GM12891 (cell line): ENCODE measurements around the gene SEMA5A.

Source experiments
- DNase-seq: peaks from one replicate; pipeline ENCODE4 v3.0.0; 2011; ENCODE audit warnings: low spot score; ENCODE audit not compliant: insufficient read length
- FAIRE-seq: peaks from 2 replicates; lab custom pipeline; 2011; peaks lifted over from hg19 to GRCh38; lab: Jason Lieb, UNC
- PAX5 ChIP-seq: IDR thresholded peaks from 2 replicates; pipeline ENCODE4 v1.6.1; 2011; ENCODE audit warnings: low read length, moderate library complexity, mild to moderate bottlenecking; ENCODE audit not compliant: insufficient read depth, severe bottlenecking
- POLR2A ChIP-seq: IDR thresholded peaks from 2 replicates; pipeline ENCODE4 v1.6.1; 2011; ENCODE audit warnings: low read depth, low read length, control low read depth
- POLR2AphosphoS5 ChIP-seq: IDR thresholded peaks from 2 replicates; pipeline ENCODE4 v1.6.1; 2011; ENCODE audit warnings: low read depth, low read length, control low read depth
- POU2F2 ChIP-seq: IDR thresholded peaks from 2 replicates; pipeline ENCODE4 v1.6.1; 2011; ENCODE audit warnings: low read depth, mild to moderate bottlenecking, control low read depth, low read length, moderate library complexity
- SPI1 ChIP-seq: IDR thresholded peaks from 2 replicates; pipeline ENCODE4 v1.6.1; 2011; ENCODE audit warnings: low read depth, low read length, control low read depth
- TAF1 ChIP-seq: IDR thresholded peaks from 2 replicates; pipeline ENCODE4 v1.6.1; 2011; ENCODE audit warnings: low read depth, low read length, control low read depth

The SEMA5A gene

GRCh38 chr5:9479990-9480389, 65.9 kb downstream of the SEMA5A start:
- DNase-seq (no peak), FAIRE-seq (no peak)
- TF ChIP-seq POLR2A (no peak), POU2F2 (no peak), SPI1 (no peak), TAF1 (no peak), POLR2AphosphoS5 (no peak), PAX5 (no peak)

- FAIRE-seq (no peak), DNase-seq (no peak)
- no peak for TF ChIP-seq SPI1
- no peak for TF ChIP-seq POU2F2
- no peak for TF ChIP-seq TAF1
- no peak for TF ChIP-seq PAX5
- no peak for TF ChIP-seq POLR2AphosphoS5
- TF ChIP-seq POLR2A, result no peak
These were observed 66.5 kb downstream of the SEMA5A start for GRCh38 chr5:9479361-9479760.

- DNase-seq, result no peak
- no peak for FAIRE-seq
- TF ChIP-seq SPI1, result no peak
- TF ChIP-seq POLR2AphosphoS5, result no peak
- no peak for TF ChIP-seq TAF1
- TF ChIP-seq POU2F2, result no peak
- no peak for TF ChIP-seq PAX5
- TF ChIP-seq POLR2A, result no peak
These were observed 68.3 kb downstream of the SEMA5A start for GRCh38 chr5:9477537-9477936.

- TF ChIP-seq PAX5 (no peak), SPI1 (no peak), TAF1 (no peak), POLR2A (no peak), POU2F2 (no peak), POLR2AphosphoS5 (no peak)
- DNase-seq, result no peak
- FAIRE-seq, result no peak
These were observed 71.5 kb downstream of the SEMA5A start for GRCh38 chr5:9474219-9475002.

- FAIRE-seq (no peak), DNase-seq (no peak)
- no peak for TF ChIP-seq POLR2AphosphoS5
- TF ChIP-seq PAX5, result no peak
- TF ChIP-seq POLR2A, result no peak
- TF ChIP-seq SPI1, result no peak
These were observed 72.3 kb downstream of the SEMA5A start for GRCh38 chr5:9473624-9474023.

GRCh38 chr5:9470410-9470809, 75.5 kb downstream of the SEMA5A start:
- DNase-seq, result no peak
- TF ChIP-seq TAF1 (no peak), SPI1 (no peak), POLR2A (no peak)
- no peak for FAIRE-seq

GRCh38 chr5:9468060-9468388, 77.9 kb downstream of the SEMA5A start:
- DNase-seq (no peak), FAIRE-seq (no peak)
- TF ChIP-seq POU2F2, result no peak
- TF ChIP-seq TAF1, result no peak
- no peak for TF ChIP-seq PAX5
- no peak for TF ChIP-seq POLR2AphosphoS5
- TF ChIP-seq SPI1, result no peak
- no peak for TF ChIP-seq POLR2A

- TF ChIP-seq POLR2AphosphoS5 (no peak), TAF1 (no peak), POU2F2 (no peak), PAX5 (no peak), POLR2A (no peak), SPI1 (no peak)
- no peak for FAIRE-seq
- DNase-seq, result no peak
These were observed 78.4 kb downstream of the SEMA5A start for GRCh38 chr5:9467199-9468059.

GRCh38 chr5:9466697-9467096, 79.2 kb downstream of the SEMA5A start:
- FAIRE-seq, result no peak
- TF ChIP-seq POLR2AphosphoS5 (no peak), TAF1 (no peak), PAX5 (no peak), POU2F2 (no peak), SPI1 (no peak), POLR2A (no peak)
- DNase-seq, result no peak

GRCh38 chr5:9464478-9464877, 81.4 kb downstream of the SEMA5A start:
- no peak for DNase-seq
- no peak for FAIRE-seq

More at GRCh38 chr5:9464478-9464877, 81.4 kb downstream of the SEMA5A start:
- TF ChIP-seq POU2F2, result no peak
- no peak for TF ChIP-seq POLR2A
- no peak for TF ChIP-seq PAX5
- TF ChIP-seq POLR2AphosphoS5, result no peak
- TF ChIP-seq TAF1, result no peak
